ENCODE measurements around the gene PPM1B.
A peak's percentile ranks its signal among the peaks of the same experiment; 100 is the strongest.
"Not testable (repeated sequence)": the region's sequence is repeated elsewhere in the genome, so short reads cannot be mapped to it uniquely, and the experiment has no call there.

Gene PPM1B

DNA sequence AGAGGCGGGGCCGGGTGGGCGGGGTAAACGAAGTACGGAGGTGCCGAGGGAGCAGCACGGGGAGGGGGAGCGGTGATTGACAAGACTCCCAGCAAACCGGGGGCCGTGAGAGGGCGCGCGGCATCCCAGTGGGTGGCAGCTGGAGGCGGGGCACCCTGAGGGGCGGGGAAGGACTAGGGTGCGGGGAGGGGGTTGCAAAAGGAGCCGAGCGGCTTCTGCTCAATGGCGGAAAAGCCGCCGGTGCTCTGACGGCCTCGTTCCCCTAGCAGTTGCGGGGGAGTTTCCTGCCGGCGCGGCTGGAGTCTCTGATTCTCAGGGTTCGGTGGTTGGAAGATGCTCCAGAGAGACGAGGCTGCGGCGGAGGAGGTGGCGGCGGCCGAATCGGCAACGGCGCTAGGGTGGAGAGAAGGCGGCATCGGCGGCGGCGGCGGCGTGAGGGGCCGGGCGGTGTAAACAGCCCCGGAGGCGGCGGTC lies at the start of gene PPM1B:
Gene PPM1B (plus strand): TSS at position 195 of the 474 bp plus-strand sequence. CDS start 32,325 bp downstream, outside the sequence.
- no peak for DNase-seq

GRCh38 chr2:44119878-44120277 lies 48.8 kb upstream of the PPM1B start:
- no peak for DNase-seq

GRCh38 chr2:44120428-44120827 lies 48.2 kb upstream of the PPM1B start:
- peak; percentile 84 to 87 for DNase-seq

- DNase-seq, result no peak
Measured at GRCh38 chr2:44121899-44122298, 46.8 kb upstream of the PPM1B start.

GRCh38 chr2:44124500-44124899 lies 44.2 kb upstream of the PPM1B start:
- no peak for DNase-seq

DNA sequence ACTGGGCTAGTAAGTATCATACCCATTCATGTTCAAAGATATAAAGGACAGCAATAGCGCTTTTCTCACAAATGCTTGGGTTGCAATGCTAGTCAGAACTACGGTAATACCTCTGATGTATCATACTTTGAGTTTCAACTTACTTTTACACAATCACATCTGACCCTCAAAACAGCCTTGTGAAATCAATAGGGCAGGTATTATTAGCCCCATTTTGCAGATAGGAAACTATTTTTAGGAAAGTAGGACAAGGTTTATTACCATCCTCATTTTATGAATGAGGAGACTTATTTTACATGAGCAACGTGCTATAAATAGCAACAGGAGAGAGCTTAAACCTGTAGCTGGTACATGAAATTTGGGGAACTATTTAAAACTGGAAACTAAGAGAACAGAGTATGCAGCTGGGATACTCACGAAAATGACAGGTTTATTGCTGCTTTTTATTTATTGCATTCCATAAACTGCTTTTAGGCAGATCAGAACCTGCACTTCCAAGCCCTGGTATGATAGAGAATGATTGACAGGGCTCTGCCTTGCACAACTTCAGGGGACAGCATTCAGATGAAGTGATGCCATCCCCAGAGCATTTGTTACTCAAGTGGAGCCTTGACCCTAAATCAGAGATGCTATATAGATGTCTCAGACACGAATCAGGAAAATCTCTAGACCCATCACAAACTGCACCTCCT lies 42.4 kb upstream of the PPM1B start:
- no peak for DNase-seq

DNA sequence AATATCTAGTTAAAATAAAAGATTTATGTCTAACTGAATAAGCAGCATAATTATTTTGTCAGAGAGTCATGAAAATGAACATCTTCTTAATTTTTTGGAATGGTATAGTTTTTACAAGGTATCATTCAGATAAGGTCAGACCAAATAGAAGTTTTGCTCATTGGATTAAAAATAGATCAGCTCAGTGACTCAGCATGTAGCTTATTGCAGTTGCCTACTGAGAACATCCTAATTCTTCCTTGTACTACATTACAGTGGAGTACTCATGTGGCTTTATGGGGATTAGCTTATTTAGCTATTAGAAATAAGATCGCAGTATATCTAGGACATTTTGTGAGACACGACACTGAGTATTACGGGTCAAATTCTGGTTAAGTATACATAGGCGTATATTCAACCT lies 38.2 kb upstream of the PPM1B start:
- peak; percentile 48 to 62 for DNase-seq

DNA sequence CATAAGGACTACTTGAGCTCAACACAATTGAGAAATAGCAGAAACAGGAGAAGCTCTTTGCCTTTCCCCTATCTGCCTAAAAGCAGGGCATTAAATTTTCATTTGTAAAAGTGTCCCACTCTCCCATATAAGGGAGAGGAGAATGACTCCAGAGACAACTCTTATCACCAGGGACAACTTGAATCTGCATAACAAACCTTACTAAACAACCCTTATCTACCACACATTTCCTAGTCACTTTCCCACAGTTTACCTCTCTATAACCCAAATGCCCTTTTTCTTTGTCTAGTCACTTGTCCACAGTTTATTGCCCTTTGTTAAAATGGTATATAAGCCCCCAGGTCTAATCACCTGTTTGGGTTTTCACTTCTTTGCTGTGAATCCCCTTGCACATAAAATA lies 37.5 kb upstream of the PPM1B start:
- DNase-seq, result no peak

GRCh38 chr2:44133602-44134001 lies 35.1 kb upstream of the PPM1B start:
- not testable (repeated sequence) for DNase-seq

GRCh38 chr2:44134848-44135247 lies 33.8 kb upstream of the PPM1B start:
- no peak for DNase-seq

DNA sequence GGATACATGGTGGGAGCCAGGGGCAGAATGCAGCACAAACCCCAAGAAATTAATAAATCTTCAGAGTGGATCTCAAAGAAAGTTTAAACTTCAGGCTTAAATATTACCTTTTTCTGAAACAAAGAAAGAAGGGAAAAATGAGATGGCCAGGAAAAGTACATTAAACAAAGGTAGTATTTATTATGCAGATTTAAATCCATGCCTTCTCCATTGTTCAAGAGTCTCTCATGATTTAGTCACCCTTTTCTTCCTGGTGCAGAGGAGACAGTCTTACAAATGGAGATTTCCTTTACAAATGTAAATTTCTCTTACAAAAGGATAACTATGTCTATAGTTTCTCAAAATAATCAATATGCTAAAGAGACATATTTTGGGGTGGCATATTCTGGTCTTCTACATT lies 33.4 kb upstream of the PPM1B start:
- DNase-seq, result no peak

- no peak for DNase-seq
Measured at GRCh38 chr2:44135771-44136170, 32.9 kb upstream of the PPM1B start.

DNA sequence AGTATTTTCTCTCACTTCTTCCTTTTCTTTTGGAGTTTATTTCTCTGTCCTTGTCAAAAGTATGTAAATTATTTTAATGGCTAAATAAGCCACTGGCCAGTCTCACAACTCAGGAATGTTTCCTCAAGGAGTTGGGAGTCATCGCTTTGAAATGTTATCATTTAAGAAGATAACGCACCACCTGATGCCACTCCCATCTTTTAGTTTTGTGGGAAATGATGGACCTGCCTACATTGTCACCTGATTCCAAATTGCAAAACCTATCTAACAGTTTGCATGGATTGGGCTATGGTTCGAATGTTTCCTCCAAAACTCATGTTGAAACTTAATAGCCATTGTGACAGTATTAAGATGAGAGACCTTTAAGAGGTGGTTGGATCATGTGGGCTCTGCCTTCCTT lies 32.4 kb upstream of the PPM1B start:
- no peak for DNase-seq

GRCh38 chr2:44137048-44137447 lies 31.6 kb upstream of the PPM1B start:
- DNase-seq, result no peak

DNA sequence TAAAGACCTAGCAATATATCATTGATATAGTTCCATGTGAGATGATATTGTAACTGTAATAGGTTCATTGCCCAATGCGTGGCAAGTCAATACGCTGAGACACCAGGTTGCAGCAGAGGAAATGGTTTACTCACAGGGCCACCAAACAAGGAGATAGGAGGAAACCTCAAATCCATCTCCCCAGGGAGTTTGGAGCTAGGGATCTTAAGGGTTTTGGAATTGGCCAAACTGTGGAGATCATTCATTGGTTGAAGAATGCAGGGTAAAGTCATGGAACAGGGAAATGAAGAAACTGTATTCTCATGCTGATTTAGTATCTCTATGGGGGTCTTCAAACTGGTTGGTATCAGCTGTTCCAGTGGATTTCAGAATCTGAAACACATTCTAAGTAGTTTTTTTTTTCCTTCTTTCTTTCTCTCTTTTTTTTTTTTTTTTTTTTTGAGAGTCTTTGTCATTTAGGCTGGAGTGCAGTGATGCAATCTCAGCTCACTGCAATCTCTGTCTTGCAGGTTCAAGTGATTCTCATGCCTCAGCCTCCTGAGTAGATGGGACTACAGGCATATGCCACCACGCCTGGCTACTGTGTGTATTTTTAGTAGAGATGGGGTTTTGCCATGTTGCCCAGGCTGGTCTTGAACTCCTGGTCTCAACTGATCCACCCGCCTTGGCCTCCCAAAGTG lies 30.7 kb upstream of the PPM1B start:
- DNase-seq, result no peak

GRCh38 chr2:44139741-44140140 lies 28.9 kb upstream of the PPM1B start:
- DNase-seq, result no peak

- peak in 1 of 2 donors; percentile 64 for DNase-seq
Measured at GRCh38 chr2:44142306-44142705, 26.4 kb upstream of the PPM1B start.

- peak; percentile 50 to 77 for DNase-seq
Measured at GRCh38 chr2:44143701-44144100, 25.0 kb upstream of the PPM1B start.

DNA sequence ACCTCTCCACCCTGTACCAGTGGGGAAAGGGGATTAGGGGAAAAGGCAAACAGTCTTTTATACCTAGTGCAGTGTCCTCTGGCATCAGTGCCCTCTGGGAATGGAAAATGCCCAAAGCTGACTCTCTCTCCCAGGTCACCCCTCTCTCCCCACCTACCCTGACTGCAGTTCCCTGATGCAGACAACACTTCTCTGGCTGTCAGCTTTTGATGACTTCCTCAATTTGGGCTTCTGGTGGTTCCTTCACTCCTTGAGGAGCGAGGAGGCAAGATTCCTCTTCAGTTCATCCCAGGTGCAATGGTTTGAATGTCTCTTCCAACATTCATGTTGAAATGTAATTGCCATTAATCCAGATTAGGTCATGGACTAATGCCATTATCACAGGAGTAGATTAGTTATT lies 19.7 kb upstream of the PPM1B start:
- no peak for DNase-seq

DNA sequence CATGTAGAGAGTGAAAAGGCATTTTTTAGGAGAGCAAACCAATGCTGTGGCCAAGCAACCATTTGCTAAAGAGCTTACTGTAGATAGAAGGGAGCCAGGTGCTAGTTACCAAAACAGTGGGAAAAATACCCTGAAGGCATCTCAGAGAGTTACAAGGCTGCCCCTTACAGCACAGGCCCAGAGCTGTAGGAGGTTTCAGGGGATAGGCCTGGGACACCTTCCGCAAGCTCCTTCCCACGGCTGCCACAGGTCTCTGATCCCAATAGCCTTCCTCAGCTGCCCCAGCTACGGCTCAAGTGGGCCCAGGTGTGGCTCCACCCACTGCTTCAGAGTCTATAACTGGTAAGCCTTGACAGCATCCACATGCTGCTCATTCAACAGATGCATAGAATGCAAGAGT lies 18.2 kb upstream of the PPM1B start:
- no peak for DNase-seq

DNA sequence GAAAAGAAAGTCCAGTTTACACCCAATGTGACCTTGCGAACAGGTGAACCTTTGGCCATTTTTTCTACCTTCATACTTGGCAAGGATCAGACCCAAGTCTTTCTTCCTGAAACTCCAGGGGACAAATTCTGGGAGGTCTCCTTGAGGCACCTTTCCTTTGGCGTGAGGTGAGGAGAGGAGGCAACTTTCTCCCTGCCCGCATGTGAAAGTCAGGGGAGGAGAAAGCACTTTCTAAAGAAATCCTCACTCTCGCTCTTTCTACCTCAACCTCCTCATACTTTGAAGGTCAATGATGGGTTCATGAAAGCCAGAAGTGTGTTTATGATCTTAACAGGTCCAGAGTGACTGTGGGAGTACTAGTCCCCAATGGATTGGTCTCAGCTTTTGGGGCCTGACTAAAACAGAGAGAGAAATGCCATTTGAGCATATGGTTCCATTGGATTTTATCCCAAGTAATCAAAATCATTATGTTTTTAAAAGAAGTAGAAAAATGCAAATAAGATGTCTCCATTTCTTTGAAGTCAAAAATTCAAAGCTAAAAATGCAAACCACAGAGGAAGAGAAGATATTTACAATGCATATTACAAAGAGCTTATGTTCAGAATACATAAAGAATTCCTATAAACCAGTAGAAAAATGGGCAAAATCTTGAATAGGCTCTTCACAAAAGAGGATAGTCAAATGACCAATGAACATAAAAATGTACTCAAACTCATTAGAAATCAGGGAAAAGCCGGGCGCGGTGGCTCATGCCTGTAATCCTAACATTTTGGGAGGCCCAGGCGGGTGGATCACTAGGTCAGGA lies 15.6 kb upstream of the PPM1B start:
- DNase-seq, result no peak

- no peak for DNase-seq
Measured at GRCh38 chr2:44155666-44156446, 12.8 kb upstream of the PPM1B start.

- DNase-seq, result peak in 1 of 2 donors; percentile 41
Measured at GRCh38 chr2:44163777-44164176, 4.9 kb upstream of the PPM1B start.
